ENCODE measurements around the gene CTIF. TPM values are rescaled to one million over a fixed set of nuclear protein-coding genes. Genes with fewer than 3 reads are reported as not detected.

CTIF gene
- total and polyA plus RNA-seq, 7 experiments from 2014 or later, result 1.3 to 11.2 (median 2.5) TPM; not detected in 2

- Histone ChIP-seq H3K27ac (ENCODE audit: low read depth, low read length) (no peak overlapping the region), H3K4me3 (ENCODE audit: low read length) (no peak overlapping the region), H3K9me3 (ENCODE audit: control insufficient read depth in 2 of 3, low read length in 3 of 3) (no peaks in the 10 kb centered on the region), H3K27me3 (ENCODE audit: control insufficient read depth in 2 of 2, insufficient read depth in 2 of 2, low read length in 2 of 2) (no peaks in the 10 kb centered on the region), H3K36me3 (ENCODE audit: control insufficient read depth in 2 of 3, insufficient read depth in 3 of 3, low read length in 3 of 3) (no peaks in the 10 kb centered on the region), H3K4me1 (ENCODE audit: control insufficient read depth in 2 of 2, insufficient read depth in 2 of 2, low read length in 2 of 2) (peaks cover 6 to 18% of the 10 kb centered on the region in 2 donors)
- Mint-ChIP-seq H3K27ac (peak overlapping the region in 1 of 9 donors; percentile 36), H3K27me3 (no peaks in the 10 kb centered on the region), H3K9me3 (no peaks in the 10 kb centered on the region), H3K4me1 (peaks cover 4 to 22% (median 7%) of the 10 kb centered on the region in 7 donors), H3K36me3 (no peaks in the 10 kb centered on the region), H3K4me3 (no peak overlapping the region)
- no peak for ATAC-seq
- ChIA-PET CTCF (no interaction called here), POLR2A (no interaction called here)
- intact Hi-C loops (cut with micrococcal nuclease), result no loop called here
- DNase-seq, result no peak
Observed at GRCh38 chr18:48783616-48784520, 245.0 kb downstream of the CTIF start.

- H3K9me3 Mint-ChIP-seq, result peaks cover 0 to 3% (median 0%) of the 10 kb centered on the region in 11 donors
Observed at GRCh38 chr18:48784656-48785055, 245.8 kb downstream of the CTIF start.

GRCh38 chr18:48785091-48785614 is 246.3 kb downstream of the CTIF start:
- Mint-ChIP-seq H3K27me3 (no peaks in the 10 kb centered on the region), H3K4me1 (peaks cover 4 to 22% (median 7%) of the 10 kb centered on the region in 7 donors), H3K9me3 (peaks cover 0 to 7% (median 0%) of the 10 kb centered on the region in 11 donors), H3K36me3 (peaks cover 0 to 8% (median 0%) of the 10 kb centered on the region in 5 donors), H3K27ac (peak overlapping the region in 4 of 9 donors; percentile 16 to 84 (median 64)), H3K4me3 (peak overlapping the region in 1 of 10 donors; percentile 45)
- no peak overlapping the region for H3K27ac ChIP-seq (ENCODE audit: low read depth, low read length)
- no peaks in the 10 kb centered on the region for H3K27me3 ChIP-seq (ENCODE audit: control insufficient read depth in 2 of 2, insufficient read depth in 2 of 2, low read length in 2 of 2)
- DNase-seq, result no peak
- H3K4me1 ChIP-seq (ENCODE audit: control insufficient read depth in 2 of 2, insufficient read depth in 2 of 2, low read length in 2 of 2), result peaks cover 6 to 18% of the 10 kb centered on the region in 2 donors
- H3K9me3 ChIP-seq (ENCODE audit: control insufficient read depth in 2 of 3, low read length in 3 of 3), result no peaks in the 10 kb centered on the region
- intact Hi-C loops (cut with micrococcal nuclease), result no loop called here
- ChIA-PET CTCF (no interaction called here), POLR2A (interaction anchor here (0.6 kb wide), 1 partner anchor 17 kb away, joined by 3 read pairs; no protein-coding TSS in a partner anchor)
- no peak overlapping the region for H3K4me3 ChIP-seq (ENCODE audit: low read length)
- H3K36me3 ChIP-seq (ENCODE audit: control insufficient read depth in 2 of 3, insufficient read depth in 3 of 3, low read length in 3 of 3), result no peaks in the 10 kb centered on the region
- ATAC-seq, result peak; percentile 73

More at GRCh38 chr18:48784656-48785055, 245.8 kb downstream of the CTIF start:
- Histone ChIP-seq H3K9me3 (ENCODE audit: control insufficient read depth in 2 of 3, low read length in 3 of 3) (no peaks in the 10 kb centered on the region), H3K27ac (ENCODE audit: low read depth, low read length) (no peak overlapping the region), H3K4me1 (ENCODE audit: control insufficient read depth in 2 of 2, insufficient read depth in 2 of 2, low read length in 2 of 2) (peaks cover 6 to 18% of the 10 kb centered on the region in 2 donors), H3K27me3 (ENCODE audit: control insufficient read depth in 2 of 2, insufficient read depth in 2 of 2, low read length in 2 of 2) (no peaks in the 10 kb centered on the region), H3K36me3 (ENCODE audit: control insufficient read depth in 2 of 3, insufficient read depth in 3 of 3, low read length in 3 of 3) (no peaks in the 10 kb centered on the region), H3K4me3 (ENCODE audit: low read length) (no peak overlapping the region)
- POLR2A ChIA-PET, result no interaction called here
- Mint-ChIP-seq H3K4me1 (peaks cover 4 to 22% (median 7%) of the 10 kb centered on the region in 7 donors), H3K27me3 (no peaks in the 10 kb centered on the region), H3K27ac (peak overlapping the region in 4 of 9 donors; percentile 16 to 84 (median 50)), H3K4me3 (no peak overlapping the region), H3K36me3 (peaks cover 0 to 4% (median 0%) of the 10 kb centered on the region in 5 donors)
- DNase-seq (no peak), ATAC-seq (no peak)
- CTCF ChIA-PET, result no interaction called here
- intact Hi-C loops (cut with micrococcal nuclease), result no loop called here

GRCh38 chr18:48785736-48786454 is 247.1 kb downstream of the CTIF start:
- H3K4me3 ChIP-seq (ENCODE audit: low read length), result no peak overlapping the region
- ATAC-seq, result no peak
- Mint-ChIP-seq H3K4me1 (peaks cover 4 to 23% (median 7%) of the 10 kb centered on the region in 7 donors), H3K27ac (no peak overlapping the region), H3K36me3 (peaks cover 0 to 8% (median 0%) of the 10 kb centered on the region in 5 donors), H3K9me3 (peaks cover 0 to 7% (median 0%) of the 10 kb centered on the region in 11 donors), H3K27me3 (no peaks in the 10 kb centered on the region), H3K4me3 (no peak overlapping the region)
- no peak overlapping the region for H3K27ac ChIP-seq (ENCODE audit: low read depth, low read length)
- POLR2A ChIA-PET, result interaction anchor here (0.6 kb wide), 1 partner anchor 16 kb away, joined by 3 read pairs; no protein-coding TSS in a partner anchor
- CTCF ChIA-PET, result no interaction called here
- intact Hi-C loops (cut with micrococcal nuclease), result no loop called here
- H3K4me1 ChIP-seq (ENCODE audit: control insufficient read depth in 2 of 2, insufficient read depth in 2 of 2, low read length in 2 of 2), result peaks cover 6 to 18% of the 10 kb centered on the region in 2 donors
- H3K9me3 ChIP-seq (ENCODE audit: control insufficient read depth in 2 of 3, low read length in 3 of 3), result no peaks in the 10 kb centered on the region
- no peaks in the 10 kb centered on the region for H3K36me3 ChIP-seq (ENCODE audit: control insufficient read depth in 2 of 3, insufficient read depth in 3 of 3, low read length in 3 of 3)
- no peaks in the 10 kb centered on the region for H3K27me3 ChIP-seq (ENCODE audit: control insufficient read depth in 2 of 2, insufficient read depth in 2 of 2, low read length in 2 of 2)
- no peak for DNase-seq

GRCh38 chr18:48786455-48787202 is 247.8 kb downstream of the CTIF start:
- H3K27me3 ChIP-seq (ENCODE audit: control insufficient read depth in 2 of 2, insufficient read depth in 2 of 2, low read length in 2 of 2), result no peaks in the 10 kb centered on the region
- Mint-ChIP-seq H3K4me3 (no peak overlapping the region), H3K36me3 (peaks cover 0 to 9% (median 0%) of the 10 kb centered on the region in 5 donors), H3K9me3 (peaks cover 0 to 7% (median 0%) of the 10 kb centered on the region in 11 donors), H3K4me1 (peaks cover 5 to 29% (median 10%) of the 10 kb centered on the region in 7 donors), H3K27ac (peak overlapping the region in 1 of 9 donors; percentile 25), H3K27me3 (no peaks in the 10 kb centered on the region)
- H3K27ac ChIP-seq (ENCODE audit: low read depth, low read length), result no peak overlapping the region
- peaks cover 6 to 18% of the 10 kb centered on the region in 2 donors for H3K4me1 ChIP-seq (ENCODE audit: control insufficient read depth in 2 of 2, insufficient read depth in 2 of 2, low read length in 2 of 2)
- no peak overlapping the region for H3K4me3 ChIP-seq (ENCODE audit: low read length)
- H3K36me3 ChIP-seq (ENCODE audit: control insufficient read depth in 2 of 3, insufficient read depth in 3 of 3, low read length in 3 of 3), result no peaks in the 10 kb centered on the region
- no peak for ATAC-seq
- ChIA-PET CTCF (no interaction called here), POLR2A (no interaction called here)
- intact Hi-C loops (cut with micrococcal nuclease), result no loop called here
- no peaks in the 10 kb centered on the region for H3K9me3 ChIP-seq (ENCODE audit: control insufficient read depth in 2 of 3, low read length in 3 of 3)
- no peak for DNase-seq

Measured in naive thymus-derived CD4-positive, alpha-beta T cell (primary cell).